Hematopoietic multipotent progenitor cell treated with erythropoietin and hydrocortisone succinate and interleukin-3 and kit ligand, for 8 days (in vitro differentiated cells): ENCODE results near the gene C10orf62.
A peak's percentile ranks its signal among the peaks of the same experiment; 100 is the strongest.

Experiments
- DNase-seq: peaks from one replicate; pipeline ENCODE4 v3.0.0-alpha.2; 2015

Gene C10orf62

DNA sequence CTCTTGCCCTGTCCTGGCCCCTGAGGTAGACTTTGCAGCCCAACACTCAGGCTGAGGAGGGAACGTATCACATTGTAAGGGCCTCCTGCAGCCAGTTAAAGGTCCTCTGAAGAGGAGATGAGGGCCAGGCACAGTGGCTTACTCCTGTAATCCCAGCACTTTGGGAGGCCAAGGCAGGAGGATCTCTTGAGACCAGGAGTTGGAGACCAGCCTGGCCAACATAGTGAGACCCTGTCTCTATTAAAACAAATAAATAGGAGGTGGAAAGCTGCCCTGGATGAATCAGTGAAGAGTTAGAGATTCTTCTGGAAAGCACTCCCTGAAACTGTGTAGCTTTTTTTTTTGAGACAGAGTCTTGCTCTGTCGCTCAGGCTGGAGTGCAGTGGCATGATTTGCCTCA, 2.3 kb upstream of the C10orf62 start:
- no peak for DNase-seq

DNA sequence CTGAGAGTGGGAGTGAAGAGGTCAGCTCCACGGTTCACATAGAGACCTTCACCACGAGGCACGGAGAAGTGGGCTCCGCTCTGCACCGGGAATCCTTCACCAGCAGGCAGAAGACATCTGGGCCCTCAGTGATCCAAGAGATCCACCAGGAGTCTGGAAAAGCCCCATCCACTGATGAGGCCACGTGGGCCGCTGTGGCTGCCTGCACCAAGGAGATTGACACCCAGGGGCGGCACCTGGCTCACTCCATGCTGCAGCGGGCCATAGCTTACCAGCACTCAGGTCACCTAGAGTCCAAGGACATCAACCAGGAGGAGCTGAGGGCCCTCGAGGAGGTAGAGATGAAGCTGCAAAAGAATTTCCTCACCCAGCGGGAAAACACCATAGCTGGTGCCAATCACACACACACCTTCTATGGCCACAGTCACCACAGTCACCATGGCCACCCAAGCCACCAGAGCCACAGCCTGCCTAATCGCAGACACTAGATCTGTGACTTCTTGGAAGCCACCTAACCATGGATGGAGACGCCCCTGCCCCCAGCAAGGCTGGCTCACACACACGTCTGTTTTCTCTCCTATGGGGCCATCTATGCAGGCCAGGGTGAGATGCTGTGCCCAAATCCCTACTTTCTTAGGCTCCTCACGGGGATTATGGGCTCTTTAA, 694 bp downstream of the C10orf62 start:
- peak; percentile 9 for DNase-seq

DNA sequence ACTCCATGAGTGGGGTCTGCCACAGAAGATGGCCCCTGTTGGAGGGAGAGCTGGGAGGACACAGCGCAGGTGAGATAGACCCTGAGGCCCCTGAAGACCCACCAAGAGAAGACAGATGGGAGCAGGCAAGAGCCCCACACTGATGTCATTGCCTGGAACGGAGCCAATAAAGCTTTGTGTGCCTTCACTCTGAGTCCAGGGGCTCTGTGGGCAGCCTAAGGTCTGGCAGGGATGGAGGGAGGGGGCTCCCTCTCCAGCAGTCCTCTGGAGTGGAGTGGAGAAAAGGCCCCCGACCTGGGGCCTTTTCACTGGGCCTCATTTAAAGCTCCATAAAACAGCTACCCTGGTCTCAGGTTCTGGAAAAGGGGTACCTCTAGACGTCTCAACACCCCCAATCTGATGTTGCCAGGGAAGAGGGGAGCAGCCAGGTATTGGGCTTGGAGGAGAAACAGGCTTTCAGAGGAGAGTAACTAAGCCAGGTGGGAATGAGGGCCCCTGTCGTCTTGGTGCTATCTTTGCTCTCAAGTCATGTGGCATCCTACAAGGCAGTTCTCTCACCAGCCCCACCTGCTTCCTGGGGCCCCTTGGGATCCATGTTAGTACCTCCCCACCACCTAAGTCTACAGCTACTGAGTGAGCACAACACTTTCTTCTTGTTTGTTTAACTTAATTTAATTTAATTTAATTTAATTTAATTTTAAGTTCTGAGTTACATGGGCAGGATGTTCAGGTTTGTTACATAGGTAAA, 1.4 kb downstream of the C10orf62 start:
- no peak for DNase-seq

DNA sequence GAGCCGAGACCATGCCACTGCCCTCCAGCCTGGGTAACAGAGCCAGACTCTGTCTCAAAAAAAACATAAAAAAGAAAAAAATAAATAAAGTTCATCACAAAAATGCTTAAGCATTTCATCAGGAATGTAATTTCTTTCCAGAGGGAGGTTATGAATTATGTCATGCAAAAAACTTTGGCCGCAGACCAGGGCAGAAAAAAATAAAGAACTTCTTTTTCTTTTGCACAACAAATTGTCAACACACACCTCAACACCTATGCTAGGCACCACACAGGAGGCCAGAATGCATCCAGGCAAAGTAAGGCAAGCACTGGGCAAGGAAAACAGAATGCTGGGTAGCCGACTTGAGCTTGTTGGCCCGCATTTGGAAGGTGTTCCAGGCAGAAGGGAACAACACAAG, 3.9 kb downstream of the C10orf62 start:
- DNase-seq = no peak

DNA sequence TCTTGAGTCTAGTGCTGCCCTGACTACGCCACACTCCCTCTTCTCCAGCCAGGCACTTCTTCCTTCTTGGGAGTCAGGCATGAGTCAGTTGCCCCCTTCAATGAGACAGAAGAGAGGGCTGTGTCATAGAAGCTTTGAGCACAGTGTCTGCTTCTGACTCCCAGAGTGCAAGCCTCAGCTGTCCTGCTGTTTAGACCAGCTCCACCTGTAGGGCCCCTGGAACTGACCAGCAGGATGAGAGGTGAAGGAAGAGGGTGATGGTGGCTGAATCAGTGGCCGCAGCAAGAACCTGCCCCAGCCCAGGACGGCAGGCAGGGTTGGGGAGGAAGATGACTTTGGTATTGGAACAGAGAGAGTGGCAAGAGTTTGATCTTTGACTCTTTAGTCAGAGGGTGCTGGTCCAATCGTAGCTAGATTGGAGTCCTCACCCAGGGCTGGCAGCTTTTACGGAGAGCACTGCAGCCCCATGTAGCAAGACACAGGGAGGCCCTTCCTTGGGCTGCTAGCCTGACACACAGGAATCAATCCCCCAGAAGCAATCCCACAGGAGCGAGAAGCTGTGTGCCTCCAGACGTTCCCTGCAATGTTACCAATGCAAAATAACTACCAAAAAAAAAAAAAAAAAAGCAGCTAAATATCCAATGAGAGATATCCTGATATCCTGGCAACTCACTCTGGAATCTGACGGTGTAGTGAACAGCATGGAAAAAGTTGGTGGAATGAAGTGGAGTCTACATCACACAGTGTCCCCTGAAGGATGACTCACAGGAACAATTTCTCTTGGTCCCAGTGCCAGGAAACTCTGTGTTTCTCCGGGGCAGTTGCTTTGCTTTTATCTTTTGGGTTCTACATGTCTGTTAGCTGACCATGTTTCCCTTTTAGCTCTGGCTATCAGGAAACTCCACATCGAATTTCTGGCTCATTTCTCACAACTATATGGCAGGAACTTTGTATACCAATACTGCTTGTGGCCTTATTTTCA, 6.9 kb downstream of the C10orf62 start:
- DNase-seq = peak; percentile 60

DNA sequence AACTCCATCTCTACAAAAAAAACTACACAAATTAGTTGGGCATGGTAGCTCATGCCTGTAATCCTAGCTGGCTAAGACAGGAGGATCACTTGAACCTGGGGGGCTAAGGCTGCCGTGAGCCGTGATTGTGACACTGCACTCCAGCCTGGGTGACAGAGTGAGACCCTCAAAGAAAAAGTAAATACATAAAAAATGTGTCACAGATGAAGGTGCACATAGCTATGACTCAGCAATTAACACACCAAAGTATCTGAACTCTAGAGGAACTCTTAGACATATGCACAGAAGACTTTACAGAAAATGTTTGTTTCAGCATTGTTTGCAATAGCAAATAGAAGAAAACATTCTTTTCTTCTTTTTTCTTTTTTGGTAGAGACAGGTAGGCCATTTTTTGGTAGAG, 8.3 kb downstream of the C10orf62 start:
- no peak for DNase-seq

DNA sequence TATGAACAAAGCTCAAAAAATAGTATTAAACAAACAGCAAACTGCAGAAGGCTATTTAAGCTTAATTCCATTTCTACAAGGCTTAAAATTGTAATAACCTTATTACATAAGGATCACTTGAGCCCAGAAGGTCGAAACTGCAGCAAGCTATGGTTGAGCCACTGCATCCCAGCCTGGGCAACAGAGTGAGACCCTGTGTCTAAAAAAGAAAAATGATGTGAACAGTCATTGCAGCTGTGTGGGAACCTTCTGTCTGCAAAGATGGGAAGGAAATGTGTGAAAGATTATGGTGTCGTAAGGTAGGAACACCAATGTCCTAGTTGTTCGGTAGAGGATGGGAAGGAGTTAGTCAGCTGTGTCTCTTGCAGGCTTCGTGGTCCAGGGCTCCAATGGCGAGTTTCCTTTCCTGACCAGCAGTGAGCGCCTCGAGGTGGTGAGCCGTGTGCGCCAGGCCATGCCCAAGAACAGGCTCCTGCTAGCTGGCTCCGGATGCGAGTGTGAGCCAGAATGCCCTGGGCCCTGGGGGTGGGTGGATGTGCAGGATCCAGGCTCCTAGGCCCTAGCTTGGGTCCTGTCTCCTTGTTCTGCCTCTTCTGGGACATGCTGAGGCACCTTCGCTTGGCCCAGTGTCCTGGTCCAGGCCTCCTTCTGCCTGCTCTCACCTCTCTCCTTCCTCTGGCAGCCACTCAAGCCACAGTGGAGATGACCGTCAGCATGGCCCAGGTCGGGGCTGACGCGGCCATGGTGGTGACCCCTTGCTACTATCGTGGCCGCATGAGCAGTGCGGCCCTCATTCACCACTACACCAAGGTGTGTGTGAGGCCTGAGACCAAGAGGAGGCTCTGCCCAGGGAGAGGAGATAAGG, 9.1 kb downstream of the C10orf62 start:
- no peak for DNase-seq

DNA sequence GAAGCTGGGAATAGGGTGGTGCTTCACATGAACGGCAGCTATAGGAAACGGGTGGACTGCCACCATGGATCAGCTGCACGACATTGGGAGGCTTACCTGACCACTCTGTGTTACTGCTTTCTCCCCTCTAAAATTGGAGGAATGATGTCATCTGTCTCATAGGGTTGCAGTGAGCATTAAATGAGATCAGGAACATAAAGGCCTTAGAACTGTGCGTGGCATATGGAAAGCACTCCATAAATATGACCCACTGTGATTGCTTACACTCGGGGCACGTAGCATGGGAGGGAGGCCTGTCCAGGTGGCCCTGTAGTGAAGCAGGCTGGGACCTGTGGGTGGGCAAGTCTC, 9.7 kb downstream of the C10orf62 start:
- DNase-seq = no peak

DNA sequence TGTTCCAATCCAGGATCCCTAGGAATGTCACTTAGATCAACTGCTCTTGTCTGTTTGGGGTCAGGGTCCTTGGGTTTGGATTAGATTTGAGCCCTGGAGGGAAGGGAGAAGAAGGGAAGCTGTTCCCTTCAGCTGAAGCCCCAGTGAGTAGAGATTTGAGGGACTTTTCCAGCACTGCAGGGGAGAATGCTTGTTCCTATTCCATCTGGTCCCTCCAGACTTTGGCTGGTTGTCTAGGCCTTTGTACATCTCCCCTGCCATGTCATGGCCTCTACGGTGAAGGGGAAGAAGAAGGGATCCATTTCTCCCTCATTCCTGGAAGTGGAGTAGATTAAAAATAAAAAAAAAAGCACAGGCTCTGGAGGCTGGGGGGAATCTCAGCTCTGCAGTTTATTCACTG, 11.1 kb downstream of the C10orf62 start:
- DNase-seq = no peak

DNA sequence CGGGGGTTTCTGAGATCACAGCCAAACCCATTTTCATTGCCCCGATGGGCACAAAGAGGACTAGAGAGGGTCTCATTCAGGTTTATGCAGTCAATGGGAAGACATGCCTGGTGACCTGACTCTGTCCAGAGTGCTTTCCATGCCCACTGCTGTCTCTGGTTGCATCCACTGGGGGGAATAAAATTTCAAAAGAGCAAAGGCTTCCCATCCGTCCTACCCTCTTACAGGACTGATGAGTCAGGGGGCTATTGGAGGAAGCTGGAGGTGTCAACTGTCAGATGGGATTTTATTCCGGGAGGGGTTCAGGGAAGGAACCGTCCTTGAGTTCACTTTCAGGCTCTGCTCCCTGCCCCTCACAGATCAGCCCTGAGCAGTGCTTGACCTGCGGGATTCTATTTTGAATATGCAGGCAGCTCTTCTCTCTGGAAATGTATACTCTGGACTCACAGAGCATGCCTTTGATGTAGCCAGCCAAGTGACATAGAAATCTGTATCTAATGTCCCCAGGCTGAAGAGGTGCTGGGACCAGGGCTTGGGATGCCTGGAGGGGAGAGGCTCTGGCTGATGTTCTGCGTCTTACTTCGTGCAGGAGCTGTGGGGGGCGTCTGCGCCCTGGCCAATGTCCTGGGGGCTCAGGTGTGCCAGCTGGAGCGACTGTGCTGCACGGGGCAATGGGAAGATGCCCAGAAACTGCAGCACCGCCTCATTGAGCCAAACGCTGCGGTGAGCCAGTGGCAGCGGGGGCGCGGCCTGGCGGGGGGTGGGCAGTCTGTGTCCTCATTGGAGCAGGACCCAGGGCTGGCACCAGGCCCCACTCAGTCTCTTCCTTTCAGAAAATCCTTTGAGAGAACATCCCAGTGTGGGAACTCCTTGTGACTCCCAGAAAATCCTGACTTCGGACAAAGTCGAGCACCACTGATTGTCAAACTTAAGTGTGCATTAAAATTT, 12.0 kb downstream of the C10orf62 start:
- no peak for DNase-seq

DNA sequence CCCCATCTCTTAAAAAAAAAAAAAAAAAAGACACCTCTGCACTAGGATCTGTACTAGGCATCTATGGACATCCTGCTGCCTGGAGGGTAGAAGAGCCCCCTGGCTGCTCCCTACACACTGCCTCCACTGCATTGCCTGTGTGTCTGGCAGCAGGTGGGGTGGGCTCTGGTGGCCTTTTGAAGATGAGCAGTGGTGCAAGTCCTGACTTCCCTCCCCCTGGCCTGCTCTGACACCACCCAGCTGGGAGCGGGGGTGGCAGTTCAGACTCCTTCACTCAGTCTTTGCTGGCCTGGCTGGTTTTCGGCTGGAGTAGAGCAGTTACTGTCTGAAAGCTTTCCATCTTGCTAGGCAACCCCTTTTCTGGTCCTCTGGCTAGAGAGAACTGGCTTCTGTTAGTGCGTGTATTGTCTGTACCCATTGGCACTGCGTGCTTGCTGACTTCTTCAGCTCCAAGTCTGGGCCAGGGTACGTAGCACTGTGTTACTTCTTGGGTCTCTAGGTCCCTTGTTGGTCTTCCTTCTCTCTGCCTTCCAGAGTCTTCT, 17.6 kb downstream of the C10orf62 start:
- no peak for DNase-seq

DNA sequence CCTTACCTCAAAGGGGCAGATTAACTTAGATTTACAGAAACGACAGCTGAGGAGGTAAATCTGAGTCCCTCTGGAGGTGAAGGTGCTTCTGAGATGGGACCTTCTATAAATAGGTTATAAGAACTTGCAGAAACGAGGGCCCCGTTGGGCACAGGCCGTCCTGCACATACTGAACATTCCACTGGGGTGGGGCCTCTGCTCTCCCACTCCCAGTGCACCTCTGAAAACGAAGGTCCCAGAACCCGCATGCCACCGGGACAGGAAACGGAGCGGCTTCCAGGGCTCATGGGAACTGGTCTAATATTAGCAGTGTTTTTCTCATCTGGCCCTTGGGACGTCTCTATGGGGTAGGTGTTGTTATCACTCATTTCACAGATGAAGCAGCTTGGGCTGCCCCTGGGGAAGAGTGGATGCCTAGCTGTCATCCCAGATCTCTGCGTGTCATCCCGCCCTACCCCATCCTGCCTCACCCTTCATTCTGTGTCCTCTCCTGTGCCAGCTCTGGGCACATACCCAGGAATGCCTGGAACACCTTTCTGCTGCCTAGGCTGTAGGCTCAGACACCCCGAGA, 19.6 kb downstream of the C10orf62 start:
- DNase-seq = no peak

DNA sequence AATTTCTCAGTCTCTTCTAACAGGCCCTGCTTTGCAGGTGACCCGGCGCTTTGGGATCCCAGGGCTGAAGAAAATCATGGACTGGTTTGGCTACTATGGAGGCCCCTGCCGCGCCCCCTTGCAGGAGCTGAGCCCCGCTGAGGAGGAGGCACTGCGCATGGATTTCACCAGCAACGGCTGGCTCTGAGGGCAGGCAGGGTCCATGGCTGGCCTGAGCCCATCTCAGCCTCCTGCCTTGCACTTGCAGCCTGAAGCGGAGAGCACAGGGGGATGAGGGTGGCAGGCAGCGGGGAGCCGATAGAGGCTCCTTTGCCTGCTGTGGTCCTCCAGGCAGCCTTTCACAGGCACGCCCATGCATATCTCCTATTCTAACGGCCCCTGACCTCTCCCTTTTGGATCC, 22.0 kb downstream of the C10orf62 start:
- DNase-seq = no peak

DNA sequence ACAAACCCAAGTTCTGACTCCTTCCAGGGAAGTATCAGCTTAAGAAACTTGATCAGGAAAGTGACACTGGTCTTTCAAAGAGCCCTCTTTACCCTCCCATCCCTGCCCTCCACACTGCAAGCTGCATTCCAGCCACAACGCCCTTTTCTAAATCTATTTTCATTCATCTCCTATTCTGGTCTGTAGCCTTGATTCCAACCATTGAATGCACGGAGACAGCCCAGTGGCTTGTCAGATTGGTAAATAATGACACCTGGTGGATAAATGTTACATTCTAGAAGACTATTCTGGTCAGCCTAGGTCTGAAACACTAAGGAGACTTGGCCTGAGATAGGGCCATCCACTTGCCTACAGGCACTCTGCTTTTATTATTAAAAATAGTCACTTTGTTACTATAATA, 22.9 kb downstream of the C10orf62 start:
- DNase-seq = peak; percentile 65

DNA sequence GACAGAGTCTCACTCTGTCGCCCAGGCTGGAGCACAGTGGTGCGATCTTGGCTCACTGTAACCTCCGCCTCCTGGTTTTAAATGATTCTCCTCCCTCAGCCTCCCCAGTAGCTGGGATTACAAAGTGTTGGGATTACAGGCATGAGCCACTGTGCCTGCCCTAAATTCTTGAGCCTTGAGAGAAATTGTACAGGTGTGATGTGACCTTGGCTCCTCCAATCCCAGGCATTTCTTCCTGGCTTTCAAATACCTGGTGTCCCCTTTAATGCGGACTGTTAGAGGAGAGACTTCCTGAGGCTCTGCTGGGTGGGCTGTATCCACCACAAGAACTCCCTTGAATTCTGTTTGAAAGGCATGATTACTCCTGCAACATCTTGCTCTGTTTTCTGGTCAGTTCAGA, 28.8 kb downstream of the C10orf62 start:
- DNase-seq = no peak

DNA sequence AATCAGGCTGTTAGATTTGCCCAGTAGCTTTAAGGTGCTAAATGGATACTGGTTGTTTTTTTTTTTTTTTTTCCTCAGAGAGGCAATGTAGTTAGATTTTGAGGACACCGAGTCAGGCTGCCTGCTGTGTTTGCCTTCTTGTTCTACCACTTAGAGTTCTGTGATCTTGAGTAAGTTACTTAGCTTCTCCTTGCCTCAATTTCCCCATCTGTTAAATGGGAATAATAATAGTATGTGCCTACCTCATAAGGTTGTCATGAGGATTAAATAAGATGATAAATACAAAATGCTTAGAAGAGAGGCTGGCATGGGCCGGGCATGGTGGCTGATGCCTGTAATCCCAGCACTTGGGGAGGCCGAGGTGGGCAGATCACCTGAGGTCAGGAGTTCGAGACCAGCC, 29.2 kb downstream of the C10orf62 start:
- no peak for DNase-seq

DNA sequence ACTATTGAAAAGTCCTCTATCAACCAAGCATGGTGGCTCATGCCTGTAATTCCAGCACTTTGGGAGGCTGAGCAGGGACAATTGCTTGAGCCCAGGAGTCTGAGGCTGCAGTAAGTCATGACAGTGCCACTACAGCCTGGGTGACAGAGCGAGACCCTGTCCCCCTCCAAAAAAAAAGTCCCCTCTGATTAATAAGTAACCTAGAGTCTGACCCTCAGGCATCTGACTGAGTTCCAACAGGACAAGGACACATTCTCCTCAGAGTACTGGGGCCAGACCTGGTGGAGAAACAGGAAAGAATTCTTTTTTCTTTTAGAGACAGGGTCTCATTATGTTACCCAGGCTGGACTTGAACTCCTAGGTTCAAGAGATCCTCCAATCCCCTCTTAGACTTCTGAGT, 33.8 kb downstream of the C10orf62 start:
- no peak for DNase-seq

DNA sequence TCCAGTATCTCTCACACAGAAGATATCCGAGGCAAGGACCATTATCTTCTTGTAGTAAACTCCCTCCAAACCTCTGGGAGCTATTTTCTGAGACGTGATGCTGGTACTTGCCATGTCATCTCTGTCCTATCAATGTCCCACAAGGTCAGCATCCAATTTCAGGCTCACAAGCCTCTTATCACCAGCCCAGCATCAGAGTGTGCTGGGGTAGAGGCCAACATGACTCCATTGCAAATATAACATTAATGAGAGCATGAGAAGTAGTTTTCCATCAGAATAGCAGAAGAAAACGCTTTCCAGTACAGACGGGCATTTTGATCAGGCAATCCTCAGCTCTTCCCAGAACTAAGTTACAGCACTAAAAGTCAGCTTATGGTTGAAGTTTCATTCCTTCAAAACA, 38.2 kb downstream of the C10orf62 start:
- peak; percentile 79 for DNase-seq

DNA sequence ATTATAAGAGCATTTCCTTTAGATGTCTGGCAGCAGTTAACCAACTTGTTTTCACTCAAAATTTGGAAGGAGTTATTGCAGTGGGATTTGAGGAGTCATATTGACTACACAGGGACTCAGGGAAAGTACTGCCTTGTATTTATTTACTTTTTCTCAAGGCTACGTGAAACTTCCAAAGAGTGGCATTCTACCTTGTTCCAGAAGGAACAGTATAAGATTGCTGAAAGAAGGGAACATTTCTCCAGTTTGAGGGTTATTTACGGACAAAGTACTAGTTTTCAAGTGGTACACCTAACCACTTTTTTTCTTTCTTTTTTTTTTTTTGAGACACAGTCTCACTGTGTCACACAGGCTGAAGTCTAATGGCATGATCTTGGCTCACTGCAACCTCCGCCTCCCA, 38.7 kb downstream of the C10orf62 start:
- no peak for DNase-seq

DNA sequence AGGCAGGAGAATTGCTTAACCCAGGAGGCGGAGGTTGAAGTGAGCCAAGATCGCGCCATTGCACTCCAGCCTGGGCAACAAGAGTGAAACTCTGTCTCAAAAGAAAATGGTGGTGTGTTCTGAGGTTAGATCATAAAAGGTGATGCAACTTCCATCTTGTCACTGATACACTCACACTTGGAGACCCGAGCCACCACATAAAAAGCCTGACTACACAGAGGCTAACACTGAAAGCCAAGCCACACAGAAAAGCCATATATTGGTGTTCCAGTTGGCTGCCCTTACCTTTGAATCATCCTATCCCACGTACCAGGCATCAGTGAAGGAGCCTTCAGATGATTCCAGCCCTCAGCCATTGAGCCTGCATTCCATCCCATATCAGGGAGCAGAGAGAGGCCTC, 39.8 kb downstream of the C10orf62 start:
- no peak for DNase-seq

DNA sequence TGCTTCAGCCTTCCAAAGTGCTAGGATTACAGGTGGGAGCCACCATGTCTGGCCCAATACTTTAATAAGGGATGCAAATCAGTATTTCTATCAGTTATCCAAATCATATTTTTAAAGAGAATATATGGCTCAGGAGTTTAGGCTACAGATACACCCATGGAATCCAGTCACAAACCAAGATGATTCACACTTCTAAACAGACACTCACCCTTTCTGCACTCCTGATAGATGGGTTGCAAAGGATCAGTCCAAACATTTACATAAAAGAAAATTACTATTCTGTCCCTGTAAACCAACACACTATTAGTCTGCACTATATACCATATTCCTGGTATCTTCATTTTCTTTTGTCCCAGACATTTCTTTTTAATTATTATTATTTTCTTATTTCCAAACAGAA, 41.6 kb downstream of the C10orf62 start:
- DNase-seq = no peak
